K562 (cell line): Measurements from ENCODE around the gene IRF2. TPM values are rescaled to one million over a fixed set of nuclear protein-coding genes. Genes with fewer than 3 reads are reported as not detected.
A peak's percentile ranks its signal among the peaks of the same experiment; 100 is the strongest.

ENCODE experiments used
- ATAC-seq: fragments of 200-7000 bp; cut with Tn5 transposase; 3 replicates; pipeline ENCODE4 v1.9.1; 2020; ENCODE audit warnings: moderate library complexity
- BruUV-seq: library from RNA; stranded (reverse); fragments of 400-500 nt; replicated peaks from 2 replicates; lab custom pipeline; 2021; lab: Mats Ljungman, UMichigan
- CTCF ChIA-PET: fragments of 300-600 bp; formaldehyde crosslinking; extraction: SDS; loops from one replicate; lab custom pipeline; 2021; ENCODE audit warnings: low intra/inter-chr PET ratio; lab: Yijun Ruan, JAX
- POLR2A ChIA-PET: fragments of 300-600, 350-650 bp; sonication (Branson Sonifier 250); formaldehyde crosslinking; extraction: SDS; loops from one replicate; lab custom pipeline; 2021; ENCODE audit warnings: antibody characterized with exemption, inconsistent platforms; lab: Yijun Ruan, JAX
- DNase-seq, 4 experiments: peaks; one replicate each; pipeline versions ENCODE4 v3.0.0 to v3.0.0-alpha.2; 2011 to 2018; ENCODE audit warnings: low spot score in 3 of 4, mixed read lengths in 3 of 4; ENCODE audit errors: extremely low read depth in 1 of 4
- FAIRE-seq: peaks from 2 replicates; lab custom pipeline; 2011; peaks lifted over from hg19 to GRCh38; lab: Jason Lieb, UNC
- H2AFZ ChIP-seq: 2 replicates; pipeline ENCODE4 v1.6.0; 2011; ENCODE audit warnings: low read depth, low read length, control low read depth, inconsistent platforms
- H3K27ac ChIP-seq: fragments of 200-600 bp; 3 replicates; pipeline ENCODE4 v1.8.0; 2011; ENCODE audit warnings: low read depth, mild to moderate bottlenecking, control low read depth, inconsistent platforms, low read length, moderate library complexity, mixed read lengths; ENCODE audit errors: extremely low read depth
- H3K27me3 ChIP-seq, 2 experiments: fragments of 300-600 bp in 1 of 2; 2 replicates in 1 of 2; 3 replicates in 1 of 2; pipeline versions ENCODE4 v1.6.0 to v1.8.0; 2011; ENCODE audit warnings: inconsistent platforms in 2 of 2, low read length in 2 of 2, mild to moderate bottlenecking in 1 of 2, mixed read lengths in 1 of 2, moderate library complexity in 1 of 2; ENCODE audit not compliant: control insufficient read depth in 2 of 2, insufficient read depth in 2 of 2
- H3K36me3 ChIP-seq: fragments of 300-600 bp; 3 replicates; pipeline ENCODE4 v1.8.0; 2011; ENCODE audit warnings: mild to moderate bottlenecking, low read length, inconsistent platforms; ENCODE audit not compliant: control insufficient read depth, insufficient read depth
- H3K4me1 ChIP-seq, 2 experiments: fragments of 200-600 bp in 1 of 2; replicated peaks in 1 of 2; 2 replicates in 1 of 2; 3 replicates in 1 of 2; pipeline versions ENCODE4 v1.5.1 to v1.8.0; 2011; ENCODE audit warnings: inconsistent platforms in 2 of 2, low read length in 2 of 2, mild to moderate bottlenecking in 1 of 2, mixed read lengths in 1 of 2, moderate library complexity in 1 of 2; ENCODE audit not compliant: control insufficient read depth in 2 of 2, insufficient read depth in 2 of 2
- H3K4me2 ChIP-seq: 2 replicates; pipeline ENCODE4 v1.6.1; 2011; ENCODE audit warnings: low read length, control low read depth, inconsistent platforms, mixed read lengths; ENCODE audit not compliant: insufficient read depth
- H3K4me3 ChIP-seq: fragments of 200-600 bp; sonication (generic), shearing (Covaris generic); 2 replicates; pipeline ENCODE4 v1.5.1; 2016; ENCODE audit warnings: control low read depth, inconsistent platforms
- H3K79me2 ChIP-seq: fragments of 200-600 bp; 3 replicates; pipeline ENCODE4 v1.8.0; 2011; ENCODE audit warnings: low read length, inconsistent platforms; ENCODE audit not compliant: control insufficient read depth, insufficient read depth
- H3K9ac ChIP-seq, 2 experiments: 2 replicates each; pipeline versions ENCODE4 v1.6.0 to v1.6.1; 2011; ENCODE audit warnings: low read depth in 2 of 2, low read length in 2 of 2, control low read depth in 1 of 2, inconsistent platforms in 1 of 2, mild to moderate bottlenecking in 1 of 2, mixed read lengths in 1 of 2; ENCODE audit not compliant: insufficient read depth in 1 of 2
- H3K9me1 ChIP-seq: one replicate; pipeline ENCODE4 v1.6.0; 2011; ENCODE audit warnings: inconsistent platforms, mild to moderate bottlenecking, low read length, moderate library complexity; ENCODE audit not compliant: control insufficient read depth, insufficient read depth
- H3K9me3 ChIP-seq: replicated peaks from 2 replicates; pipeline ENCODE4 v1.5.1; 2011; ENCODE audit warnings: low read depth, low read length, inconsistent platforms; ENCODE audit not compliant: control insufficient read depth, insufficient read depth
- H4K20me1 ChIP-seq: replicated peaks from 2 replicates; pipeline ENCODE4 v1.6.1; 2011; ENCODE audit warnings: low read length, inconsistent platforms, mixed read lengths; ENCODE audit not compliant: control insufficient read depth, insufficient read depth
- CREB3L1 ChIP-seq: fragments of 450-650 bp; IDR thresholded peaks from 2 replicates; pipeline ENCODE4 v1.6.1; 2014; ENCODE audit warnings: low read depth, mild to moderate bottlenecking, moderate library complexity, borderline replicate concordance
- FOXK2 ChIP-seq, 2 experiments: fragments of 450-650 bp; IDR thresholded peaks in 1 of 2; conservative IDR thresholded peaks in 1 of 2; 2 replicates each; pipeline ENCODE4 v1.6.1; 2016; ENCODE audit warnings: low read depth in 2 of 2, mild to moderate bottlenecking in 1 of 2
- MYBL2 ChIP-seq, 2 experiments: fragments of 450-650 bp in 1 of 2; sonication (generic) in 1 of 2; formaldehyde crosslinking in 1 of 2; IDR thresholded peaks; 2 replicates each; pipeline versions ENCODE4 v1.6.1 to v1.8.1; 2017 to 2022; ENCODE audit warnings: borderline replicate concordance in 1 of 2, inconsistent platforms in 1 of 2, low read depth in 1 of 2, mild to moderate bottlenecking in 1 of 2, missing genetic modification reagents in 1 of 2, moderate library complexity in 1 of 2
- PHF20 ChIP-seq: fragments of 450-650 bp; IDR thresholded peaks from 2 replicates; pipeline ENCODE4 v1.6.1; 2018; ENCODE audit not compliant: partially characterized antibody
- PKNOX1 ChIP-seq: fragments of 450-650 bp; IDR thresholded peaks from 2 replicates; pipeline ENCODE4 v1.6.1; 2016
- PRDM10 ChIP-seq: fragments of 450-650 bp; IDR thresholded peaks from 2 replicates; pipeline ENCODE4 v1.6.1; 2018; ENCODE audit not compliant: partially characterized antibody
- RBFOX2 ChIP-seq: fragments of 200-400 bp; formaldehyde crosslinking; IDR thresholded peaks from 2 replicates; pipeline ENCODE4 v1.6.1; 2017; ENCODE audit warnings: low read depth, mild to moderate bottlenecking, low read length, moderate library complexity
- RBM25 ChIP-seq: fragments of 200-400 bp; formaldehyde crosslinking; IDR thresholded peaks from 2 replicates; pipeline ENCODE4 v1.6.1; 2018; ENCODE audit warnings: low read length, low read depth, moderate library complexity; ENCODE audit not compliant: severe bottlenecking
- YY1 ChIP-seq, 3 experiments: IDR thresholded peaks; 2 replicates each; pipeline ENCODE4 v1.6.1; 2011; ENCODE audit warnings: low read length in 2 of 3, mild to moderate bottlenecking in 2 of 3, moderate library complexity in 2 of 3, borderline replicate concordance in 1 of 3, control low read depth in 1 of 3, low read depth in 1 of 3; ENCODE audit not compliant: insufficient read depth in 3 of 3, insufficient replicate concordance in 2 of 3, control insufficient read depth in 1 of 3, insufficient read length in 1 of 3; ENCODE audit errors: extremely low read depth in 1 of 3
- ZNF699 ChIP-seq: fragments of 250-450 bp; sonication (Bioruptor Pico); IDR thresholded peaks from 2 replicates; pipeline ENCODE4 v1.8.0; 2021; ENCODE audit warnings: mild to moderate bottlenecking, moderate library complexity; ENCODE audit not compliant: insufficient replicate concordance
- WGBS: fragments of 100-300 bp; shearing (Covaris generic); methylation state at CpG from one replicate; pipeline ENCODE4 v1.1.6; 2016; ENCODE audit warnings: low coverage, mixed read lengths; ENCODE audit not compliant: insufficient coverage; ENCODE audit errors: missing lambda C conversion rate; 5-methylcytosine and 5-hydroxymethylcytosine counted together
- in situ Hi-C: fragments of 300-500 bp; cut with MboI; formaldehyde crosslinking; loops from 4 replicates; pipeline ENCODE4 v1.15.0; 2018; ENCODE audit warnings: inconsistent platforms, mixed read lengths
- intact Hi-C: fragments of 100-400 bp; cut with micrococcal nuclease; formaldehyde crosslinking; loops from 2 replicates; pipeline ENCODE4 v1.14.2; 2022
- polyA plus RNA-seq, 8 experiments: library from polyadenylated mRNA; depleted of rRNA in 4 of 8; stranded (reverse) in 5 of 8; unstranded in 3 of 8; fragments of >200 nt; fragmentation: Nextera tagmentation in 2 of 8; fragmentation: Illumina TruSeq in 1 of 8; extraction: Ambion mirVana in 2 of 8; extraction: Trizol in 1 of 8; gene quantifications; 2 replicates each; pipeline versions ENCODE4 v1.2.1 to v1.2.3, GENCODE V29; 2011 to 2014; ENCODE audit warnings: inconsistent platforms in 1 of 8, missing spikeins in 1 of 8
- total RNA-seq, 7 experiments: library from RNA; depleted of rRNA in 6 of 7; stranded (reverse); fragments of >200 nt in 6 of 7; fragmentation: Illumina TruSeq in 2 of 7; extraction: Trizol in 2 of 7; gene quantifications; 2 replicates each; pipeline versions ENCODE4 v1.2.1 to v1.2.3, GENCODE V29; 2011 to 2021; ENCODE audit warnings: low replicate concordance in 1 of 7

The IRF2 gene
- total and polyA plus RNA-seq, 9 of the 15 experiments (the other 6 are each of a cell fraction or from before 2014, with no cell fraction given), result 7.1 to 17.1 (median 11.3) TPM

GRCh38 chr4:184515606-184516005 is 41.3 kb upstream of the IRF2 start (continued):
- TF ChIP-seq PHF20, result no peak
- TF ChIP-seq, all 486 proteins: peak for 0

- Histone ChIP-seq H3K9me1 (no peaks in the 10 kb centered on the region), H2AFZ (peak overlapping the region; percentile 88), H4K20me1 (no peaks in the 10 kb centered on the region), H3K9ac (no peak overlapping the region), H3K27me3 (no peaks in the 10 kb centered on the region), H3K9me3 (no peaks in the 10 kb centered on the region), H3K4me3 (no peak overlapping the region), H3K27ac (no peak overlapping the region), H3K79me2 (no peaks in the 10 kb centered on the region), H3K4me1 (peaks cover 0 to 11% of the 10 kb centered on the region in 2 experiments; a peak in 3 of 5 replicates), H3K36me3 (no peaks in the 10 kb centered on the region), H3K4me2 (peak overlapping the region; percentile 58)
- ATAC-seq, result peak; percentile 92
- CTCF ChIA-PET, result no interaction called here
- BruUV-seq, result no TSS peak
- 5% methylated on average over 8 of the region's 8 CpGs for WGBS
- FAIRE-seq, result peak; percentile 80
- intact Hi-C loops (no loop called here), in situ Hi-C loops (no loop called here)
- DNase-seq, result peak; percentile 24 to 68 (median 46)
- POLR2A ChIA-PET, result interaction anchor here (0.7 to 1.3 kb wide), 3 partner anchors 8 to 204 kb away, joined by 3 read pairs; no protein-coding TSS in a partner anchor
- TF ChIP-seq PRDM10, result peak; percentile 37
- no peak for TF ChIP-seq RBM25
- TF ChIP-seq RBFOX2, result no peak
- 0 out of 2 replicates have a peak, but pooled peaks have one; percentile 32 for TF ChIP-seq PKNOX1
- peak in 1 of 3 experiments; percentile 58 for TF ChIP-seq YY1 (IDR thresholded peaks at IDR 0.05; ENCODE audit: borderline replicate concordance in 1 of 3, control insufficient read depth in 1 of 3, extremely low read depth in 1 of 3, insufficient read depth in 3 of 3, insufficient read length in 1 of 3, insufficient replicate concordance in 2 of 3, low read depth in 1 of 3, low read length in 2 of 3)
- TF ChIP-seq ZNF699 (CRISPR knock-in tag), result no peak
- TF ChIP-seq MYBL2 (IDR thresholded peaks at IDR 0.05; ENCODE audit: low read depth), result 0 out of 2 replicates have a peak, but pooled peaks have one; percentile 15
- TF ChIP-seq MYBL2 (CRISPR knock-in tag; IDR thresholded peaks at IDR 0.05; ENCODE audit: borderline replicate concordance), result no peak
- no peak for TF ChIP-seq CREB3L1
- 0 out of 4 replicates have a peak, but pooled peaks of 1 of the 2 experiments have one; percentile 22 for TF ChIP-seq FOXK2 (conservative IDR thresholded peaks at IDR 0.05 in 1 of 2, IDR thresholded peaks at IDR 0.05 in 1 of 2; ENCODE audit: low read depth in 2 of 2)
Measured at GRCh38 chr4:184514121-184514988, 40.0 kb upstream of the IRF2 start.
